Measurements from ENCODE around the gene POLN.
"Not testable (repeated sequence)": the region's sequence is repeated elsewhere in the genome, so short reads cannot be mapped to it uniquely, and the experiment has no call there.

POLN gene

DNA sequence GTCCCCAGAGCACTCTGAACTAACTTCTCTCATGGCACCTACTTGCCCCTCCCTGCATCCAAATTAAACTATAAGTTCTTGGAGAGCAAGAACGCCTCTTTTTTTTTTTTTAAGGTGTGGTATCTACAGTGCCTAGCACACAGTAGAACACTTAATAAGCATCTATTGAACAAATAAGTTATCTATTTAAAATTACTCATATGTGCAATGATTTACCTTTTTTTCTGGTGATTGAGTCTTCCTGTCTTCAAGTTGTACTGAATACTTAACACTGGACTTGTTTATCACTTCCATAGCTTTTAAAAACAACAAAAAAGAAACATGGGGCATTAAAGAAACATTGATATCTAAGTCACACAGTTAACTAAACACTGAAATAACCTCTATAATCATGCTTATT, 29.1 kb downstream of the POLN start:
- no peak for DNase-seq

DNA sequence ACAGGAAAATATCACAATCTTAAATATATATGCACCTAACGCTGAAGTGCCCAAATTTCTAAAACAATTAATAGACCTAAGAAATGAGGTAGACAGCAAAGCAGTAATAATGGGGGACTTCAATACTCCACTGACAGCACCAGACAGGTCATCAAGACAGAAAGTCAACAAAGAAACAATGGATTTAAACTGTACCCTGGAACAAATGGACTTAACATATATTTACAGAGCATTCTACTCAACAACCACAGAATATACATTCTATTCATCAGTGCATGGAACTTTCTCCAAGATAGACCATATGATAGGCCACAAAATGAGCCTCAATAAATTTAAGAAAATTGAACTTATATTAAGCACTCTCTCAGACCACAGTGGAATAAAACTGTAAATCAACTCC, 39.1 kb downstream of the POLN start:
- DNase-seq, result not testable (repeated sequence)

DNA sequence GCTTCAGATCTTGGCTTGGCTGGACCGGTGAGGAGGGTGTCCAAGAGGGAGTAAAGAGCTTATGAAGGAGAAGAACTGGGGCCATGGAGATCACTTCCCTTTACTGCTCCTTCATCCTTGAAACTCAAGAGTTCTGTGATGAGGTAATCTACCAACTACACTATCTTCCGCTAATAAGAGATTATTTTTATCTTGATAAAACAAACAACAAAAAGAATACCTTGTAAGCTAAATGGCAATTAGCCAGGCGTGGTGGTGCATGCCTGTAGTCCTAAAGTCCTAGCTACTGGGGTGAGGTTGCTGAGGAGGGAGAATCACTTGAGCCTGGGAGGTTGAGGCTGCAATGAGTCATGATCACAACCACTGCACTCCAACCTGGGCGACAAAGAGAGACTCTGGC, 47.4 kb downstream of the POLN start:
- no peak for DNase-seq

DNA sequence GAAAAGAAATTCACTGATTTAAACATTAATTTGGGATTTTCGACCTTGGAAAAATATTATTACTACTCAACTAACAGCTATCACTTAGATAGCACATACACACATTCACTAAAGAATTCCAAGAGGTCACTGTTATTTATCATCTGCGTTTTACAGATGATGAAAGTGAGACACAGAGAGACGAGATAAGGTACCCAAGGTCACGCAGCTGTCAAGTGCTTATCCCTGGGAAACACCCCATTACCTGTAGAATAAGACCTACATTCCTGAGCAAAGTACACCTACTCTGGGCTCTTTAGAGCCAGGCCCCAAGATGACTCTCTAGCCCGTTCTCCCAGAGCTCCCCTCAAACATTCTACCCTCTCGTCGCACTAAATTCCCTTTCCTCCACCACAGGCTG, 48.6 kb downstream of the POLN start:
- DNase-seq, result no peak

DNA sequence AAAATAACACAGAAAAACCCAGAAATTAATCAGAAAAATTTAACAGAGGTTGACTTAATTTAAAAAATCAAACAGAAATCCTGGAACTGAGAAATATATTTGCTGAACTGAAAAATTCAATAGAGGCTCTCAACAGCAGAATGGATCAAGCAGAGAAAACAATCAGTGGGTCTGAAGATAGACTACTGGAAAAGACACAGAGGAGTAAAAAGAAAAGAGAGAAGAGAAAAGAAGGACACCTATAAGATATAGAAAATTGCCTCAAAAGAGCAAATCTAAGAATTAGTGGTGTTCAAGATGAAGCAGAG, 55.1 kb downstream of the POLN start:
- no peak for DNase-seq

DNA sequence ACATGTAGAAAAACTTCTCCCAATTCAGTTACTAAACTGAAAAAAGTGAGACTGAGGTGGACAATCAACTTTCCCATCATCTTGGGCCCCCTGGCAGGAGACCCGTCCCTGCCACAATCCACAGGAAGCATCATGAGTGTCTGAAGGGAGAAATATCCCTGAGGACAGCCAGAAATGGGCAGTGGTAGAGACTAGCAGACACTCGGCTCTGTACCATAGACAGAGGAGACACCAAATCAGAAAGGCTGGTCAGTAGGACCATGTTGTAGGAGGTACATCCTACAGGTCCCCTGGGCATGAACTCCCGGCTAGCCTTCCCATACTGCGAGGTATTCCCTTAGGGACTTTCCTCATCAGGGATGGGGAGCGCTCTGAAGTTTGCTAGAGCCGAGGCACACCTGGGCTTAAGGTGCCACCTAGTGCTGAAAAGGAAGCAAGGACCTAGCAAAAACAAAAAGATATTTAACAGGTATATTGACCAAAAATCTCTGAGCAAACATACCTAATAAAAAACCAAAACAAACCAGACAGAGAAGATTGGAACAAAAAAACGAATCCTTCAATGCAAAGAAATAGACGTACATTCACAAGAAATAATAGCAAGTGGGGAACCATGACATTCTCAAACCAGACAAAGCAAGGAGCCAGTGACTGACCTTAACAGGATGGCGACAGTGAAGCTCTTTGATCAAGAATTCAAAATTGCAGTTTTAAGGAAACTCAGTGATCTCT, 55.6 kb downstream of the POLN start:
- no peak for DNase-seq

DNA sequence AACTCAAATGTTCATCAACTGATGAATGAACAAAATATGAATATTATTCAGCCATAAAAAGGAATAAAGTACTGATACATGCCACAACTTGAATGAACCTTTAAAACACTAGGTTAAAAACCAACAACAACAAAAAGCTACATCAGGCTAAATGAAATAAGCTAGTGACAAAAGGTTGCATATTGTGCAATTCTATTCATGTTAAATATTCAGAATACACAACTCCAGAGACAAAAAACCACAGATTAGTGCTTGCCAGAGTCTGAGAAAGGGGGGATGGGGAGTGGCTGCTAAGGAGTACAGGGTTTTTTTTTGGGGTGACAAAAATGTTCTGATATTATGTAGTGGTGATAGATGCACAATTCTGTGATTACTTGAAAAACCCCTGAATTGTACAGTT, 58.5 kb downstream of the POLN start:
- DNase-seq, result no peak

DNA sequence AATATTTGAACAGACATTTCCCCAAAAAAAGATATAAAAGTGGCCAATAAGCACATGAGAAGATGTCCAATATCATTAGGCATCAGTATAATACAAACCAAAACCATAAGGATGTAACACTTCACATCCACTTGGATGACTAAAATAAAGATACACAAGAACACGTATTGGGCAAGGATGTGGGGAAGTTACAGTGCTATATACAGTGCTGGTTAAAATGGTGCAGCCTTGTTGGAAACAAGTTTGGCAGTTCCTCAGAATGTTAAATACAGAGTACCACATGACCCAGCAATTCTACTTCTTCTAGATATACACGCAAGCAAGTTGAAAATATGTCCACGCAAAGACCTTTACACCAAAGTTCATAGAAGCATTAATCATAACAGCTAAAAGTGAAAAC, 58.9 kb downstream of the POLN start:
- no peak for DNase-seq

DNA sequence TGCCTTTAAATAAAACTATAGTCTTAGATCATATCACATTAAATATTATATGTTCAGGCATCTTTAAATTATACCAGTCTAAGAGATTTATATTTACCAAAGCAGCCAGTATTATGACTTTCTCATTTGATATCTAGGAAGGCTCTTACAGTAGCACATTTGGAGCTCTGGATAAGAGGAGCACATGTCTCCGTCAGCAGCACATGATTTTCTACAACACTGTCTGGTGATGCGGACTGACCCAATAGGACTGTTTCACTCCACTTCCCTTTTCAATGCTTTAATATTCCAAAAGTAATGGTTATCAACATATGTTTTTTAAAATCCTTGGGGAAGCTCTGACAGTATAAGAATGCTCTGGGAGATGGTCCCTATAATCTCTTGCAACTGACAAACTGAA, 61.5 kb downstream of the POLN start:
- no peak for DNase-seq

DNA sequence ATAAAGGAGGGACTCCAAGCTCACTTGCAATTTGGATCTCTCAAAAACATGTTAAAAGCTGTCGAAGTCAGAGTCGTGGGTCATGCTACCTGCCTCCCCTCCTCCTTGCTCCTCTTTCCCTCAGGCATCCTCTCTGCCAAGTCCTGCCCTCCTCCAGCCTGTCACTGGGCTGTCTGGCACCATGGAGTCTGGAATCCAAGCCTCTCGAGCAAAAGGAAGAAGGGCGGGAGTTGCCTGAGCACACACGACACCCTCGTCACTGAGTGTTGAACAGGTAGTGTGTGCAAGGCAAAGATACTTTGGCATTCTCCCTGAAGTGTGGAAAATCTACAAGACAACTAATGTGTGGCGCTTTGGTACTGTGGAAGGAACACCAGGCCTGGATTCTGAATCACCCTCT, 62.2 kb downstream of the POLN start:
- no peak for DNase-seq

DNA sequence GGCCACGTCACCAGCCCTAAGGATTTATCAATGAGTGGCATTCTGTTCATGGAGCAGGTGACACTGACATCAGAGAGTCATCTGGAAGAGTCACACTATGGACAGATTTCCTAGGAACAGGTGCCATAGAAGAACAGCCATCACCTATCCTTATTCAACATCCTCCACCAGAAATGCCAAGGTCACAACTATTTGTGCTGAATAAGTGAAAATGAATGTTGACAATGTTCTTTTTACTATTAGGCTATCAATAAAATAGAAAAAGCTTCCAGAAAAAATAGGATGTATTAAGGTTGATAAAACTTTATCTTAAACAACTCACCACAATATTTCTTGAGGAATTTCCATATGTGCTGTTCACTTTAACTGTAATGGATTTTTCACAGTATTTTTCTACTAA, 62.9 kb downstream of the POLN start:
- DNase-seq, result no peak

DNA sequence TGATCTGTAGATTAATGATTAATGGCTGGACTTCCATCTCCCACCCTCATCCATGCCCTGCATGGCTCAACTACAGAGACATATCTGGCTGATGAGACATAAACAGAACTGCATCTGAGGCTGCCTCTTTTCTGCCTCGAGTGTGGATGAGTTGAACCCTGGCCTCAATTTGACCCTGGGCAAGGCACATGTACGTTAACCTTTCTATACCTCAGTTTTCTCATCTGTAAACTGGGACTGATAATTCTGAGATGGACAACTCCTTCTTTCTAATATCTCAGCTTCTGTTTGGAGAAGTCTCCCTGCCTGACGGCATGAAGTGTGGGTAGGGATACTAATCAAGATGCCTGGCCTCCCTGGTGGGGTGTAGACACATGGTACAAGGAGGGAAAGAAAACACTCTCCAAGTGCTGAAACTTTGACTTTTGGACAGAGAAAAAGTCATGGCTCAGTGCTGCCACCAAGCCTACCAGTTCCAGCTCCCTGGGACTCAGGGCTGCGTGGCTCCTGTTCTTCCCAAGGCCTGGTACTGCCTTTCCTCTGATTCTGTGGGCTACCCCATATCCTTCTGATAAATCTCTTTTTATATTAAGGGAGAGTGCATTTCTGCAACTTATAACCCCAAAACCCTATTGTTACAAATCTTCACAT, 64.4 kb downstream of the POLN start:
- DNase-seq, result no peak

DNA sequence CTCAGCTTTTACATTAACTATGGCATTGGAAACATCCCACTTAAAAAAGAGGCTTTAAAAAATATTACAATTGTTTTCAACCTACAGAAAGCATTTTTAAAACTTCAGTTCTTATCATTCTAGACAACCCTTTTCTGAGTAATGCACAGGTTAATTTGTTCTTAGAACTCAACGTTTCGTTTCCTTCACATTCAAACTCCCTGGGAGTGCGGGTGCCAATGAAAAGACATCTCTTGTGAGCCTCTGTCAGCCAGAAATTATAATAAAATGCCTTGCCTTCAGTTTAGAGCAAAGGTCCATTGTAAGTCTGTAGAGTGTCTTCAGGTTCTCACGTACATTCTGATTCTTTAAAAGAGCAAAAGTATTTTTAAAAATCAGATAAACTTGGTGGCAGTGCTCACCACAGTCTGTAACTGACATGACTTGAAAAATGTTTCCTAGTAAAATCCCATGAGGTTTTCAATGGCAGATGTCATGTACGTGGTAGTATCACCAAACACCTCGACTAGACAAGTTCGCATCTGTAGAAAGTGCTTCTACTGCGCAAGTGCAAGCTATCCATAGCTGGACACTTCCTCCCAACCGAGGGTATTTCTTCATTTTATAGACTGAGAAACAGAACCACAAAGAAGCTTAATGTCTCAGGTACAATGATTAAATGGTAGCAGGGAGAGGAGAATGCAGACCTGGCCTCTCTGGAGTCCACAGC, 65.8 kb downstream of the POLN start:
- no peak for DNase-seq

DNA sequence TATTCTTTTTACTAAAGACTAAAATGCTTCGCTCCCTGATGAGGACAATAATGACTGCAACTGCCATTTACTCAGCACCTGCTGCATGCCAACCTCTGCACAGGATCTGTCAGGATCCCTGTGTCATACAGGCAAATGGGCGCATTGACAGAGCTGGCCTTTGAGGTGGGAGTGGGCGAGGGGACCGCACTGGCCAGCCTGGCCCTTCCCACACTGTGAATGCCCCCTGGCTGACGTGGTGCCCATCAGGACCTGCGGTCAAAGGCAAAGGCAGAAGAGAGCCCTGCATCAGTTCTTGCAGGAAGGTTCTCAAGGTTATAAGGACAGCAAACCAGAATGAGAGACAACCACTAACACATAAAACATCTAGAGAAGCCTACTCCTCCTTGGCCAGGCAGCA, 67.9 kb downstream of the POLN start:
- DNase-seq, result no peak

DNA sequence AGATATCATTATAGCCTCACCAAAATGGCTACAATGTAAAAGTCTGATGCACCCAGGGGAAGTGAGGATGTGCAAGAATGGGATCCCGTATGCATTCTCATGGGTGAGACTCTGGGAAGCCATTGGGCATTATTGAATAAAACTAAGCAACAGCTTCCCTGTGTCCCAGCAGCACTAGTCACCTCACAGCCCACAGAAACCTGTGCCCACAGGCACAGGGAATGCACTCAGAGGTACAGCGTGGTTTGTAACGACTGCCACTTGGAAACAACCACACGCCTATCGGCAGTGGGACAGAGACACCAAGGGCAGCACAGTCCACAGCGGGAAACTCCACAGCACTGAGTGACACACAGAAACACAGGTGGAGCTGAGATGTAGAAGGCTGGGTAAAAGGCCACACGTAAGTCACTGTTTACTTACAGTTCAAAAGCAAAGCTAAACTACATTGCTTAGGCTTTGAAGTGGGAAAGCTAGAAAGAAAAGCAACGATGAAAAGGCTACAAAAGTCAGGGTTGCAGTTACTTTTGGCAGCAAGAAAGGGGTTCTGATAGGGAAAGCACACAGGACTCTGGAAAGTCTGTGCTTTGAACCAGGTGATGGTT, 69.2 kb downstream of the POLN start:
- DNase-seq, result no peak

DNA sequence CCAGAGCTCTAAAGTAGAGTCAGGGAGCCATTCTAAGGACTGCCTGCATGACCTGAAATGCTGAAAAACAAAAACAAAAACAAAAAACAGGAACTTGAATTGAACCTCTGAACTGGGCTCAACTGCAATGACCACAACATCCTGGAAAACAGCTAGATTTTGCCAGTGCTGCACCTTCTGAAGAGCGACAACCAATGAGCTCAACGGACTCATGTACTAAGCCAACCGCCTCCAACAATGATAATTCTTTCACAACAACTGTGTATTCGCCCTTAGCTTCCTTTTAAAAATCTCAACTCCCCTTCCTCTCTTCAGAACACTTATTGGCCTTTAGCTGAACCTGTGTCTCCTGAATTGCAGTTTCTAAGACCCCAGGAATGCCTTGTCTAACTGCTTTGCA, 69.8 kb downstream of the POLN start:
- no peak for DNase-seq

DNA sequence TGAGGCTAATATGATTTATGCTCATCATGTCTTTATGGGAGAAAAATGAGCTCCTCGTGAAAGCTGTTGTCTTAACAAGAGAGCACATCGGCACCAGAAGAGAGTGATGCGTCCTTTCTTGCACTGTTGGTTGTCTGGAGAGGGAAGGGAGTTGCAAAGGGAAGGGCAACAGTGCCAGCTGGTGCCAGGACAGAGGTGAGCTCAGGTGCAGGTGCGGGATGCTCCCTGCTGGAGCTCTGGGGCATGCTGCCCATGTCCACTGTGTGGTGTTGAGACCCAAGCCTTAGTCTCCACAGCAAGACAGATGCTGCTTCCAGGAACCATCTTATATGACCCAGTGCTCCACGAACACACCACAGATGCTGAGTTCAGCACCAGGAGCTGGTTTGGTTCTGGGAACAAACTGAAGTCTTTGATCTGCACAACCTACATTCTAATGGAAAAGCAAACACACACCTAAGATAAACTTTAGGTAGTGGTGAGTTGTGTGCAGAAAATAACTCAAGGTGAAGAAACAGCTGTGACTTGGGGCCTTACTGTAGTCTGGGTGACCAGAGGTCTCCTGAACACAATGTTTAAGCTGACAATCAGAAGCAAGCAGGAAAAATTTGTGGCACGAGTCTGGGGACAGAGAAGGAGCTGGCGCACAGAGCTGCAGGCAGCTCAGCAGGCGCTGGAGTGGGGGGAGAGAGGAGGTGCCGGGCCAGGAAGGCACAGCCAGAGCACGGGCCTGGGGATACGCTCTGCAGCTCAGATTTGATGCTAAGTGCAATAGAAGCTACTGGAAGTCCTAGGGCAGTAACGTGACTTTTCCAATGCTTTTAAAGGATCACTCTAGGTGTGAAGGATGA, 73.2 kb downstream of the POLN start:
- DNase-seq, result no peak

DNA sequence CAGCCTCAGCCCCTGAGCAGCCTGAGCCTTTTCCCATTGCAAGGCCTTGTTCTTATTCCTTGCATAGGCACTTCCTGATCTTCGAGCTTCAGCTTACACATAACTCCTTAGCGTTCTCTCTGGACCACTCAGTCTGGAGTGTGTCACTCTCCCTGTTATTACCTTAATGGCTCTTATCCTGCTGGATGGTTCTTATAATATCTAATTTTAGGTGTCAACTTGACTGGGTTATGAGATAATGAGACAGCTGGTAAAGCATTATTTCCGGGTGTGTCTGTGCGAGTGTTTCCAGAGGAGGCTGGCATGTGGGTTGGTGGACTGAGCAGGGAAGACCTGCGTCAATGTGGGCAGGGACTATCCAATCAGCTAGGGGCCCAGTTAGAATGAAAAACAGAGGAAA, 75.7 kb downstream of the POLN start:
- DNase-seq, result no peak

DNA sequence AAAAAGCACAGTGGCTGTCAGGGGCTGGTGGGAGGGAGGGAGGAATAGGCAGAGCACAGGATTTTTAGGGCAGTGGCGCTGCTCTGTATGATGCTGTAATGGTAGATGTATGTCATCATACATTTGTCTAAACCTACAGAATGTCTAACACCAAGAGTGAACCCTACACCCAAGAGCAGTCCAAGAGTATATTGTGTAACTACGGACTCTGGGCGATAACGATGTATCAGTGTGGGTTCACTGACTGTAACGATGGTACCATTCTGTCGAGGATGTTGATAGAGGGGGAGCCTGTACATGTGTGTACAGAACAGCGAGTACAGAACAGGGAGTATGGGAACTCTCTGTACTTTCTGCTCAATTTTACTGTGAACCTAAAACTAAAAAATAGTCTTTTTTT, 76.5 kb downstream of the POLN start:
- no peak for DNase-seq

DNA sequence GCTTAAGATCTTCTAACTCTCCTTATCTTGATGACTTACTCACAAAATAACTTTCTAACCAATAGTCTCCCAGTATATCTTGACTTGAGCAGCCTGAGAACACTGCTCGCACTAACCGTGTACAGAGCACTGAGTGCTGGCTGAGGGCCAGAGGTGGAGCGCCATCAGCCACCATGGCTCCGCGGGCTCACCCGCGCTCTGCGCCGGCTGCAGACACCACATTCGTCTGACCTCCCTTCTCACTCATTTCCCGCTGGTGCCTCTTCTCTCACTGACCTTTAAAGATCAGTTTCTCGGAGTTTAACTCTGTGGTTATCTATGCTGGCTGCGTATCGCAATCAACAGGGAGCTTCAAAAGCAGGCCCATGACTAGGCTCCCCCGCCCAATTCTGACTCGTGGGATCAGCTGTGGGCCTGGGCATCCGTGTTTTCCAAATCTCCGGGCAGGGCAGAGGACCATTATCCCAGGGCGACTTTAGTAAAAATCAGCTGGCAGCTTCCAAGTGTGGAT, 78.6 kb downstream of the POLN start:
- no peak for DNase-seq

DNA sequence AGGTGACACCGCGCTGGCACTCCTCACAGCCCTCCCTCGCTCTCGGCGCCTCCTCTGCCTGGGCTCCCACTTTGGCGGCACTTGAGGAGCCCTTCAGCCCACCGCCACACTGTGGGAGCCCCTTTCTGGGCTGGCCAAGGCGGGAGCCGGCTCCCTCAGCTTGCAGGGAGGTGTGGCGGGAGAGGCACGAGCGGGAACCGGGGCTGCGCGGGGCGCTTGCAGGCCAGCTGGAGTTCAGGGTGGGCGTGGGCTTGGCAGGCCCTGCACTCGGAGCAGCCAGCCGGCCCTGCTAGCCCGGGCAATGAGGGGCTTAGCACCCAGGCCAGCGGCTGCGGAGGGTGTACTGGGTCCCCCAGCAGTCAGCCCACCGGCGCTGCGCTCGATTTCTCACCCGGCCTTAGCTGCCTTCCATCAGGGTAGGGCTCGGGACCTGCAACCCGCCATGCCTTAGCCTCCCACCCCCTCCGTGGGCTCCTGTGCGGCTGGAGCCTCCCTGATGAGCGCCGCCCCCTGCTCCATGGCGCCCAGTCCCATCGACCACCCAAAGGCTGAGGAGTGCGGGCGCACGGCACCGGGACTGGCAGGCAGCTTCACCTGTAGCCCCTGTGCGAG, 80.7 kb downstream of the POLN start:
- DNase-seq, result not testable (repeated sequence)

DNA sequence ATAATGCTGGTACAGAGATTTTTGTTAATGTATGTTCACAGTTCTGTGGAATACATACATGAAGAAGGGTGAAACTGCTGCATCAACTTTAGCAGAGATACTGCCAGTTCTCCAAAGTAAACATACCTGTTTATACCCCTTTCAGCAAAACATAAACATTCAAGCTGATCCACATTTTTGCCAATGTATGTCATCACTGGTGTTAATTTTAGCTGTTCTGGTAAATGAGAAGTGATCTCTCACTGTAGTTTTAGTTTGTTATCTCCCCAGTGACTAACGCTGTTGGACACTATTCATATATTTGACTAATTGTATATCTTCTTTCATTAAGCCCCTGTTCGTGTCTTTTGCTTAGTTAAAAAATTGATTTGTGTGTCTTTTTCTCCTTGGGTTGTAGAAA, 82.0 kb downstream of the POLN start:
- no peak for DNase-seq

Measured in effector CD8-positive, alpha-beta T cell (primary cell).